Activated naive CD8-positive, alpha-beta T cell treated with anti-CD3 and anti-CD28 coated beads for 36 hours (primary cell): Measurements from ENCODE around the gene USP40. TPM values are rescaled to one million over a fixed set of nuclear protein-coding genes. Genes with fewer than 3 reads are reported as not detected.

Experiments used
- DNase-seq: peaks from one replicate; pipeline ENCODE4 v3.0.0; 2021
- H3K27ac Mint-ChIP-seq: one replicate; pipeline ENCODE4 v1.8.0; 2022; ENCODE audit warnings: mild to moderate bottlenecking, moderate library complexity, mixed read lengths
- H3K27me3 Mint-ChIP-seq: one replicate; pipeline ENCODE4 v1.8.0; 2022; ENCODE audit warnings: mild to moderate bottlenecking, mixed read lengths
- H3K36me3 Mint-ChIP-seq: one replicate; pipeline ENCODE4 v1.8.0; 2021; ENCODE audit warnings: mild to moderate bottlenecking, mixed read lengths
- H3K4me1 Mint-ChIP-seq: one replicate; pipeline ENCODE4 v1.8.0; 2021; ENCODE audit warnings: mixed read lengths
- H3K4me3 Mint-ChIP-seq: one replicate; pipeline ENCODE4 v1.8.0; 2022; ENCODE audit warnings: mild to moderate bottlenecking, moderate library complexity, mixed read lengths
- H3K9me3 Mint-ChIP-seq: one replicate; pipeline ENCODE4 v1.8.0; 2022; ENCODE audit warnings: mixed read lengths
- total RNA-seq, 2 experiments: library from RNA; stranded (reverse); gene quantifications; one replicate each; pipeline ENCODE4 v1.2.3, GENCODE V29; 2021

Gene USP40
- total RNA-seq, 2 experiments from 2014 or later = 16.0 to 17.7 TPM

DNA sequence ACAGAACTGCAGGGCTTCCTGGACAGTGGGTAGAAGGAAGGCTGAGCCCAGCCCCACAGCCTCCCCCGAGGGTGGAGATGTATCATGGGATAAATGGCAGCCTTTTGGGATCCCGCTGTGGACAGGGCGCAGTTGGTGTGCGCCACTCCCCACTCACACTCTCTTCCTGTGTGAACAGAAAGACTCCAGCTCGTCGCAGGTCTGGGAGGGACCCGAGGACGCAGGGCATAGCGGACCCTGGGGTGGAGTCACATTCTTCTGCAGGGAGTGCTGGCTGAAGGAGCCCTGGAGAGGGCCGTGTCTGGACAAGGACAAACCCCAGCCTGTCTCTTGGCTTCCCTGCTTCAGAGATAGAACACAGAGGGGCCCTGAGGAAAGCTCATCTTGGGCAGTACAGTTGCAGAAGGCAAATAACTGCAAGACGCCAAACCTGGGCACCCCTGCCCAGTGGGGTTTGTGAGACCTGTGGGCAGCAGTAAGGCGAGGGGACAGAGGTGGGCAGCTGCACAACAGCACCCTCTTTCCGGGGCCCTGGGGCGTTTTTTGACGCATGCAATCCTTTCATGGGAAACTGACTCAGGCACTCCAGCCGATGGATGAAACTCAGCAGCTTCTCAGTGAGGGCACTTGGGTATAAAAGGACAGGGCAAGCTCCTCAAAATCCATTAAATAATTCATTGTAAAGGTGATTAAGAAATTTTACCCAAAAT lies 101.9 kb downstream of the USP40 start:
- H3K4me3 Mint-ChIP-seq = no peak overlapping the region
- H3K36me3 Mint-ChIP-seq = peaks cover 20% of the 10 kb centered on the region
- no peak for DNase-seq
- no peaks in the 10 kb centered on the region for H3K4me1 Mint-ChIP-seq
- H3K27me3 Mint-ChIP-seq = no peaks in the 10 kb centered on the region
- H3K27ac Mint-ChIP-seq = no peak overlapping the region
- no peaks in the 10 kb centered on the region for H3K9me3 Mint-ChIP-seq

DNA sequence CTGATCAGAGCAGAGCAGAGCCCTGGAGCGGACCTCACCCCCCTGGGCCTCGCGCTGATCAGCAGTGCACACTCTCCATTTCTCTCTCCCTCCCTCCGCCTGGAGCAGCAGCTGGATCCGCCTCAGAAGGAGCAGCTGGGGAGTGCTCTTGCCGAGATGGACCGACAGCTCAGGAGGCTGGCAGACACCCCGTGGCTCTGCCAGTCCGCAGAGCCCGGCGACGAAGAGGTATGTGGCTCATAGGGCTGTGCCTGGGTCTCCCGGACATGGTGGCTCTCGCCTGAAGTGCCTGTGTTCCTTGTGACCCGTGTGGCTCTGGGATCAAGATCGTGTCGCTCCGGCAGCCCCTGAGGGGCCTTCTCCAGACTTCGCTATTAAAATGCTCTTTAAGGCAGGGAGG lies 102.5 kb downstream of the USP40 start:
- H3K36me3 Mint-ChIP-seq = peaks cover 15% of the 10 kb centered on the region
- no peaks in the 10 kb centered on the region for H3K27me3 Mint-ChIP-seq
- DNase-seq = no peak
- H3K9me3 Mint-ChIP-seq = no peaks in the 10 kb centered on the region
- H3K4me1 Mint-ChIP-seq = no peaks in the 10 kb centered on the region
- no peak overlapping the region for H3K4me3 Mint-ChIP-seq
- no peak overlapping the region for H3K27ac Mint-ChIP-seq

DNA sequence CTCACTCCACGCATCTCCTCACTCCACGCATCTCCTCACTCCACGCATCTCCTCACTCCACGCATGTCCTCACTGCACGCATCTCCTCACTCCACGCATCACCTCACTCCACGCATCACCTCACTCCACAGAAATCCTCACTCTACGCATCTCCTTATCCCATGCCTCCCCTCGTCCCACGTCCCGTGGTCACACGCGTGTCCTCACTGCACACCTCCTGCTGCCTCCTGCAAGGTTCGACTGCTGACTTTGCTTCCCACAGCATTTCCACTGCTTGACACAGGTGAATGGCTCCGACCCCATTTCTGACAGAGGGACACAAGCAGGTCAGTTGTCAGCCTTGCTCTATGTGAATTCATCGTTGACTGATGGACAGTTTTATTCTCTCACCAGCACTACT lies 103.0 kb downstream of the USP40 start:
- Mint-ChIP-seq H3K27ac (no peak overlapping the region), H3K9me3 (no peaks in the 10 kb centered on the region), H3K36me3 (peaks cover 15% of the 10 kb centered on the region), H3K4me1 (no peaks in the 10 kb centered on the region), H3K27me3 (no peaks in the 10 kb centered on the region), H3K4me3 (no peak overlapping the region)
- DNase-seq = no peak

GRCh38 chr2:233462826-233463470 lies 103.6 kb downstream of the USP40 start:
- DNase-seq = no peak
- Mint-ChIP-seq H3K36me3 (peaks cover 11% of the 10 kb centered on the region), H3K9me3 (no peaks in the 10 kb centered on the region), H3K4me3 (no peak overlapping the region), H3K27me3 (no peaks in the 10 kb centered on the region), H3K27ac (no peak overlapping the region), H3K4me1 (no peaks in the 10 kb centered on the region)

- H3K9me3 Mint-ChIP-seq = no peaks in the 10 kb centered on the region
- H3K27ac Mint-ChIP-seq = no peak overlapping the region
- no peaks in the 10 kb centered on the region for H3K27me3 Mint-ChIP-seq
- no peak overlapping the region for H3K4me3 Mint-ChIP-seq
- no peaks in the 10 kb centered on the region for H3K4me1 Mint-ChIP-seq
- peaks cover 11% of the 10 kb centered on the region for H3K36me3 Mint-ChIP-seq
- DNase-seq = no peak
Measured at GRCh38 chr2:233462202-233462785, 104.3 kb downstream of the USP40 start.

DNA sequence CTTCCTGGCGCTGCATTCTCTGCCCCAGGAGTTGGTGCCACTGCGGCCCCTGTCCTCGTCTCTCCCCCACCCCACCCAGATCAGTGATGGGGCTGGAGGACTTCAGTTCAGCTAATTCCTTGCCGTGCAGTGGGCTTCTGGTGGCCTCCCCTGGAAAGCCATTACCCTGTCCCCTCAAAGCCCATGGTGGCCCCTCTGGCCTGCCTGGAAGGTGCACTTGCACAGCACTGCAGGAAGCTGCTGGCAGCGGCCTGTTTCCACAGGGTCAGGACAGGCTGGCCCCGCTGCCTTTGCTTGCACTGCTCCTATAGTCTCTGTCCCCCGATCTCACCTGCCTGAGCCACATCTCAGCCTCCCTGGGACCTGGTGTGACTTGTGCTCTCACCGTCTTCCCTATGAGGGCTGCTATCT lies 105.1 kb downstream of the USP40 start:
- H3K27ac Mint-ChIP-seq = no peak overlapping the region
- peaks cover 9% of the 10 kb centered on the region for H3K36me3 Mint-ChIP-seq
- no peak for DNase-seq
- no peaks in the 10 kb centered on the region for H3K27me3 Mint-ChIP-seq
- H3K4me3 Mint-ChIP-seq = no peak overlapping the region
- no peaks in the 10 kb centered on the region for H3K4me1 Mint-ChIP-seq
- no peaks in the 10 kb centered on the region for H3K9me3 Mint-ChIP-seq

GRCh38 chr2:233460726-233461441 lies 105.7 kb downstream of the USP40 start:
- DNase-seq = no peak
- no peaks in the 10 kb centered on the region for H3K4me1 Mint-ChIP-seq
- H3K27me3 Mint-ChIP-seq = no peaks in the 10 kb centered on the region
- H3K36me3 Mint-ChIP-seq = peaks cover 9% of the 10 kb centered on the region
- H3K27ac Mint-ChIP-seq = no peak overlapping the region
- no peak overlapping the region for H3K4me3 Mint-ChIP-seq
- H3K9me3 Mint-ChIP-seq = no peaks in the 10 kb centered on the region

- no peaks in the 10 kb centered on the region for H3K9me3 Mint-ChIP-seq
- no peaks in the 10 kb centered on the region for H3K27me3 Mint-ChIP-seq
- no peak for DNase-seq
- no peak overlapping the region for H3K27ac Mint-ChIP-seq
- H3K36me3 Mint-ChIP-seq = peaks cover 12% of the 10 kb centered on the region
- H3K4me1 Mint-ChIP-seq = no peaks in the 10 kb centered on the region
- H3K4me3 Mint-ChIP-seq = no peak overlapping the region
Measured at GRCh38 chr2:233459426-233459825, 107.2 kb downstream of the USP40 start.

DNA sequence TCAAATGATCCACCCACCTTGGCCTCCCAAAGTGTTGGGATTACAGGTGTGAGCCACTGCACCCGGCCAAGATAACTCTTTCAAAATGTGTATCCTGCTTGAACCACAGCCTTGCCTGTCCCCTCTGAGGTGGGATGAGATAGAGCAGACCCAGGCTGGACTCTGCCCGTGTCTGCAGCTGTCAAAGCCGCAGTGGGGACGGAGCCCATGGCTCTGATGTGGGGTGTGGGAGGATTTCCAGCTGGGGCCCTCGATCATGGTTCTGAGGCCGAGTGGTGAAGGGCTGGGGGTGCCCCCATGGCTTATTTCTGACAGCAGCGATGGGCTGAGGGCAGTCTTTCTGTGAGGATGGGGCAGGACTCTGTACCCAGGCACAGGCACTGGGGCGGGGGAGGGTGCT lies 107.8 kb downstream of the USP40 start:
- DNase-seq = no peak
- Mint-ChIP-seq H3K27ac (no peak overlapping the region), H3K4me1 (no peaks in the 10 kb centered on the region)

GRCh38 chr2:233458031-233458610 lies 108.5 kb downstream of the USP40 start:
- Mint-ChIP-seq H3K36me3 (peaks cover 13% of the 10 kb centered on the region), H3K9me3 (no peaks in the 10 kb centered on the region)

More for the DNA sequence above, 107.8 kb downstream of the USP40 start:
- Mint-ChIP-seq H3K4me3 (no peak overlapping the region), H3K27me3 (no peaks in the 10 kb centered on the region), H3K9me3 (no peaks in the 10 kb centered on the region), H3K36me3 (peaks cover 12% of the 10 kb centered on the region)

GRCh38 chr2:233457356-233457755 lies 109.2 kb downstream of the USP40 start:
- Mint-ChIP-seq H3K27me3 (no peaks in the 10 kb centered on the region), H3K9me3 (no peaks in the 10 kb centered on the region), H3K4me1 (no peaks in the 10 kb centered on the region), H3K36me3 (peaks cover 12% of the 10 kb centered on the region), H3K27ac (peak overlapping the region; percentile 11), H3K4me3 (no peak overlapping the region)
- no peak for DNase-seq

More at GRCh38 chr2:233458031-233458610, 108.5 kb downstream of the USP40 start:
- DNase-seq = no peak
- no peaks in the 10 kb centered on the region for H3K27me3 Mint-ChIP-seq
- no peaks in the 10 kb centered on the region for H3K4me1 Mint-ChIP-seq
- no peak overlapping the region for H3K27ac Mint-ChIP-seq
- no peak overlapping the region for H3K4me3 Mint-ChIP-seq

DNA sequence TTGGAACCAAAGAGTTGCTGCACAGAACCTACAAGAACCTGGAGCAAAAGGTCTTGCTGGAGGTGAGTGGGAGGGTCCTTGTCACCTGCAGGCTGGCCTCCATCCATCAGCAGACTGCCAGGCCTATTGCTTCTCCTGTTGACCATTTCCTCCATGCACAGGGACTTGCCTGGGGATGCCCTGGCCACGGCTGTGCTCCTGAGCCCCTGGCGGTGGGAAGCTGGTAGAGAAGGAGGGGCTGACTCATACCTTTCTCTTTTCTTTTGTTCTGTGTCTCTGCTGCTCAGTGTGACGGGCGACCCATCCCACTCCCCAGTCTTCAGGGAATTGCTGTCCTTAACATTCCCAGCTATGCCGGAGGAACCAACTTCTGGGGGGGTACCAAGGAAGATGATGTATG lies 109.6 kb downstream of the USP40 start:
- H3K27ac Mint-ChIP-seq = peak overlapping the region; percentile 11
- no peak for DNase-seq
- no peak overlapping the region for H3K4me3 Mint-ChIP-seq
- H3K4me1 Mint-ChIP-seq = no peaks in the 10 kb centered on the region
- H3K27me3 Mint-ChIP-seq = no peaks in the 10 kb centered on the region
- peaks cover 12% of the 10 kb centered on the region for H3K36me3 Mint-ChIP-seq
- H3K9me3 Mint-ChIP-seq = no peaks in the 10 kb centered on the region

DNA sequence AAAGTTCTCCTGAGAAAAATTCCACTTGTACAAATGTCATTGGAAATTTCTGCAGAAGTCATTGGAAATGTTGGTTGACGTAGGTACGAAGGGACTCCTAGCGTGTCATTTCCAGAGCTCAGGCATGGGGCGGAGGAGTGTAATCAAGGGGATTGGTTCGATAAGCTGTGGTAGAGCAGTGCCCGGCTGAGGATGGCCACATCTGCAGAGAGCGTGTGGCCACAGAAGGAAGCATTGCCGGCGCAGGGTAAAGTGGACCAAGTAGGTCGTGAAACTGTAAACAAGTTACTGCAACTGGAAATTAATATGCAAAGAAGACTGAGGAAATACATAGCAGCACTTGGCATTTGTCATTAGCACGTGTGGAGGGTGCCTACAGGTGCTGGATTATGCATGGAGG lies 110.5 kb downstream of the USP40 start:
- no peak for DNase-seq

DNA sequence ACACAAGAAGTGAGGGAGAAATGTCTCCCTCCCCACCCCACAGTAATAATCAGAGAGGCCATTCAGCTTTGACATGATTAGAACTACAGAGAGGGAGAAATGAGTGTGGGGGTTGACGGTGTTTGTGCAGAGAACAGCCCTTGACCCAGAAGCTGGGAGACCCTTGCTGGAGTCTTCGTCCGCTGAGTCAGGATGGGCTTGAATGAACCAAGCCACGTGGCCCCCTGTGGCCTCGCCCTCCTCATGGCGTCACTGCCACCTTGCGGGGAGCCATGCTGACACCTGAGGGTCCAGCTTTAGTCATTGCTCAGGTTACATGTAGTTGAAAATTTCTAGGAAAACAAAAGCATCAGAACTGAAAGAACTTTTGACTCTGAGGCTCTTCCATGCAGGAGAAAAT lies 111.1 kb downstream of the USP40 start:
- no peaks in the 10 kb centered on the region for H3K27me3 Mint-ChIP-seq
- DNase-seq = no peak
- no peaks in the 10 kb centered on the region for H3K9me3 Mint-ChIP-seq
- peaks cover 12% of the 10 kb centered on the region for H3K36me3 Mint-ChIP-seq
- H3K27ac Mint-ChIP-seq = no peak overlapping the region
- H3K4me1 Mint-ChIP-seq = no peaks in the 10 kb centered on the region
- H3K4me3 Mint-ChIP-seq = no peak overlapping the region

More for the DNA sequence above, 110.5 kb downstream of the USP40 start:
- no peaks in the 10 kb centered on the region for H3K9me3 Mint-ChIP-seq
- H3K27me3 Mint-ChIP-seq = no peaks in the 10 kb centered on the region
- no peaks in the 10 kb centered on the region for H3K4me1 Mint-ChIP-seq
- no peak overlapping the region for H3K4me3 Mint-ChIP-seq
- no peak overlapping the region for H3K27ac Mint-ChIP-seq
- H3K36me3 Mint-ChIP-seq = peaks cover 12% of the 10 kb centered on the region

- no peak for DNase-seq
- Mint-ChIP-seq H3K36me3 (peaks cover 11% of the 10 kb centered on the region), H3K27ac (no peak overlapping the region), H3K9me3 (no peaks in the 10 kb centered on the region), H3K4me1 (no peaks in the 10 kb centered on the region), H3K27me3 (no peaks in the 10 kb centered on the region), H3K4me3 (no peak overlapping the region)
Measured at GRCh38 chr2:233455006-233455405, 111.6 kb downstream of the USP40 start.
